Activated T-cell treated with anti-CD3 and anti-CD28 coated beads, Interleukin-2, amount 50 U/mL, for 72 hours (primary cell): ENCODE measurements around the gene ARMC12. TPM values are rescaled to one million over a fixed set of nuclear protein-coding genes. Genes with fewer than 3 reads are reported as not detected.

Experiments
- ATAC-seq, 2 donors: fragments of 150-1000 bp; cut with Tn5 transposase; replicated peaks in 1 of 2; 2 replicates each; pipeline ENCODE4 v1.10.0; 2021; ENCODE audit warnings: moderate library complexity in 2 of 2, mild to moderate bottlenecking in 1 of 2
- DNase-seq, 2 donors: peaks; one replicate each; pipeline ENCODE4 v3.0.0; 2021 to 2022; ENCODE audit warnings: mixed read lengths in 1 of 2
- H3K27ac Mint-ChIP-seq: one replicate; pipeline ENCODE4 v1.8.0; 2022; ENCODE audit warnings: mild to moderate bottlenecking, moderate library complexity, mixed read lengths
- H3K27me3 Mint-ChIP-seq: one replicate; pipeline ENCODE4 v1.8.0; 2022; ENCODE audit warnings: low read depth, mixed read lengths
- H3K36me3 Mint-ChIP-seq, 2 donors: one replicate each; pipeline ENCODE4 v1.8.0; 2022; ENCODE audit warnings: mixed read lengths in 2 of 2, mild to moderate bottlenecking in 1 of 2; ENCODE audit not compliant: insufficient read depth in 2 of 2
- H3K4me1 Mint-ChIP-seq: one replicate; pipeline ENCODE4 v1.8.0; 2022; ENCODE audit warnings: low read depth, mixed read lengths
- H3K4me3 Mint-ChIP-seq, 2 donors: one replicate each; pipeline ENCODE4 v1.8.0; 2022; ENCODE audit warnings: mild to moderate bottlenecking in 2 of 2, mixed read lengths in 2 of 2, moderate library complexity in 2 of 2
- H3K9me3 Mint-ChIP-seq, 2 donors: one replicate each; pipeline ENCODE4 v1.8.0; 2022; ENCODE audit warnings: mixed read lengths in 2 of 2
- total RNA-seq, 2 donors: library from RNA; stranded (reverse); gene quantifications; one replicate each; pipeline ENCODE4 v1.2.3, GENCODE V29; 2022

Gene ARMC12
- total RNA-seq, 2 donors from 2014 or later: 4.5 to 5.2 TPM

- H3K27ac Mint-ChIP-seq: no peak within 1 kb of the TSS
- no peaks in the 10 kb centered on the region for H3K4me1 Mint-ChIP-seq
- no peaks in the 10 kb centered on the region for H3K36me3 Mint-ChIP-seq
- peak within 1 kb of the TSS; percentile 67 to 77 for H3K4me3 Mint-ChIP-seq
- peak in 1 of 2 donors; percentile 8 for DNase-seq
- peak; percentile 36 to 43 for ATAC-seq
- peaks cover 23% of the 10 kb centered on the region for H3K27me3 Mint-ChIP-seq
- H3K9me3 Mint-ChIP-seq: no peaks in the 10 kb centered on the region
Measured at GRCh38 chr6:35776364-35777215, 39.8 kb downstream of the ARMC12 start, which contains the start of gene CLPSL2. Gene CLPSL2, plus strand, starts transcription at chr6:35776598. Its CDS starts 21 bp downstream, at chr6:35776619.

GRCh38 chr6:35777356-35778102 is 40.7 kb downstream of the ARMC12 start:
- no peak for DNase-seq
- H3K36me3 Mint-ChIP-seq: no peaks in the 10 kb centered on the region
- ATAC-seq: no peak
- peaks cover 32% of the 10 kb centered on the region for H3K27me3 Mint-ChIP-seq
- H3K4me1 Mint-ChIP-seq: no peaks in the 10 kb centered on the region
- peak overlapping the region in 1 of 2 donors; percentile 77 for H3K4me3 Mint-ChIP-seq
- H3K9me3 Mint-ChIP-seq: no peaks in the 10 kb centered on the region
- H3K27ac Mint-ChIP-seq: no peak overlapping the region

- H3K9me3 Mint-ChIP-seq: no peaks in the 10 kb centered on the region
- no peak for ATAC-seq
- no peaks in the 10 kb centered on the region for H3K4me1 Mint-ChIP-seq
- H3K4me3 Mint-ChIP-seq: no peak overlapping the region
- no peak for DNase-seq
- no peaks in the 10 kb centered on the region for H3K36me3 Mint-ChIP-seq
- peaks cover 32% of the 10 kb centered on the region for H3K27me3 Mint-ChIP-seq
- H3K27ac Mint-ChIP-seq: no peak overlapping the region
Measured at GRCh38 chr6:35778437-35778836, 41.6 kb downstream of the ARMC12 start.

- ATAC-seq: no peak
- Mint-ChIP-seq H3K27ac (no peak within 1 kb of the TSS), H3K4me3 (no peak within 1 kb of the TSS)
Measured at GRCh38 chr6:35780719-35781118, 43.9 kb downstream of the ARMC12 start, which contains the start of gene CLPSL1. Gene CLPSL1, plus strand, starts transcription at chr6:35781019. Its CDS starts 92 bp downstream, at chr6:35781111.

GRCh38 chr6:35781290-35781689 is 44.5 kb downstream of the ARMC12 start:
- no peak for ATAC-seq
- no peak for DNase-seq
- no peaks in the 10 kb centered on the region for H3K4me1 Mint-ChIP-seq
- H3K36me3 Mint-ChIP-seq: no peaks in the 10 kb centered on the region
- no peak overlapping the region for H3K4me3 Mint-ChIP-seq
- no peak overlapping the region for H3K27ac Mint-ChIP-seq
- H3K27me3 Mint-ChIP-seq: peaks cover 37% of the 10 kb centered on the region
- H3K9me3 Mint-ChIP-seq: no peaks in the 10 kb centered on the region

More at GRCh38 chr6:35780719-35781118, 43.9 kb downstream of the ARMC12 start, which contains the start of gene CLPSL1:
- Mint-ChIP-seq H3K36me3 (no peaks in the 10 kb centered on the region), H3K9me3 (no peaks in the 10 kb centered on the region), H3K27me3 (peaks cover 40% of the 10 kb centered on the region), H3K4me1 (no peaks in the 10 kb centered on the region)
- no peak for DNase-seq

- ATAC-seq (no peak), DNase-seq (no peak)
- no peaks in the 10 kb centered on the region for H3K36me3 Mint-ChIP-seq
- no peaks in the 10 kb centered on the region for H3K9me3 Mint-ChIP-seq
- no peaks in the 10 kb centered on the region for H3K4me1 Mint-ChIP-seq
- no peak overlapping the region for H3K4me3 Mint-ChIP-seq
- H3K27me3 Mint-ChIP-seq: peaks cover 40% of the 10 kb centered on the region
- no peak overlapping the region for H3K27ac Mint-ChIP-seq
Measured at GRCh38 chr6:35782424-35782823, 45.6 kb downstream of the ARMC12 start.

- H3K4me3 Mint-ChIP-seq: no peak overlapping the region
- H3K27me3 Mint-ChIP-seq: peaks cover 46% of the 10 kb centered on the region
- no peak for ATAC-seq
- H3K27ac Mint-ChIP-seq: no peak overlapping the region
- DNase-seq: no peak
- H3K9me3 Mint-ChIP-seq: no peaks in the 10 kb centered on the region
- H3K36me3 Mint-ChIP-seq: no peaks in the 10 kb centered on the region
- no peaks in the 10 kb centered on the region for H3K4me1 Mint-ChIP-seq
Measured at GRCh38 chr6:35784200-35784599, 47.4 kb downstream of the ARMC12 start.

- Mint-ChIP-seq H3K4me1 (no peaks in the 10 kb centered on the region), H3K27me3 (peaks cover 61% of the 10 kb centered on the region)
- ATAC-seq: no peak
Measured at GRCh38 chr6:35786272-35786671, 49.4 kb downstream of the ARMC12 start.

GRCh38 chr6:35786810-35787209 is 50.0 kb downstream of the ARMC12 start:
- no peaks in the 10 kb centered on the region for H3K36me3 Mint-ChIP-seq
- H3K9me3 Mint-ChIP-seq: no peaks in the 10 kb centered on the region
- H3K27ac Mint-ChIP-seq: no peak overlapping the region
- DNase-seq: no peak
- peaks cover 59% of the 10 kb centered on the region for H3K27me3 Mint-ChIP-seq
- H3K4me3 Mint-ChIP-seq: no peak overlapping the region
- no peak for ATAC-seq
- H3K4me1 Mint-ChIP-seq: no peaks in the 10 kb centered on the region

More at GRCh38 chr6:35786272-35786671, 49.4 kb downstream of the ARMC12 start:
- Mint-ChIP-seq H3K36me3 (no peaks in the 10 kb centered on the region), H3K9me3 (no peaks in the 10 kb centered on the region), H3K27ac (no peak overlapping the region), H3K4me3 (no peak overlapping the region)
- no peak for DNase-seq

GRCh38 chr6:35787266-35788218 is 50.7 kb downstream of the ARMC12 start:
- no peaks in the 10 kb centered on the region for H3K4me1 Mint-ChIP-seq
- no peaks in the 10 kb centered on the region for H3K36me3 Mint-ChIP-seq
- DNase-seq (no peak), ATAC-seq (no peak)
- H3K9me3 Mint-ChIP-seq: no peaks in the 10 kb centered on the region
- peaks cover 52% of the 10 kb centered on the region for H3K27me3 Mint-ChIP-seq
- H3K27ac Mint-ChIP-seq: no peak overlapping the region
- H3K4me3 Mint-ChIP-seq: no peak overlapping the region

GRCh38 chr6:35788423-35788982 is 51.7 kb downstream of the ARMC12 start:
- H3K9me3 Mint-ChIP-seq: no peaks in the 10 kb centered on the region
- no peaks in the 10 kb centered on the region for H3K4me1 Mint-ChIP-seq
- ATAC-seq: no peak
- peaks cover 51% of the 10 kb centered on the region for H3K27me3 Mint-ChIP-seq
- H3K36me3 Mint-ChIP-seq: no peaks in the 10 kb centered on the region
- H3K27ac Mint-ChIP-seq: no peak overlapping the region
- DNase-seq: no peak
- no peak overlapping the region for H3K4me3 Mint-ChIP-seq

- Mint-ChIP-seq H3K36me3 (no peaks in the 10 kb centered on the region), H3K9me3 (no peaks in the 10 kb centered on the region), H3K4me1 (no peaks in the 10 kb centered on the region), H3K27ac (no peak overlapping the region), H3K4me3 (no peak overlapping the region), H3K27me3 (peaks cover 44% of the 10 kb centered on the region)
- DNase-seq: no peak
- ATAC-seq: no peak
Measured at GRCh38 chr6:35790683-35791082, 53.9 kb downstream of the ARMC12 start.
